G401 (cell line): Measurements from ENCODE around the gene TBC1D23. TPM values are rescaled to one million over a fixed set of nuclear protein-coding genes. Genes with fewer than 3 reads are reported as not detected.
"Not testable (repeated sequence)": the region's sequence is repeated elsewhere in the genome, so short reads cannot be mapped to it uniquely, and the experiment has no call there.

Experiments
- DNase-seq: peaks from one replicate; pipeline ENCODE4 v3.0.0-alpha.2; 2015; ENCODE audit warnings: low spot score
- in situ Hi-C: cut with HindIII; loops from 2 replicates; pipeline ENCODE4 v1.10.0; 2016; ENCODE audit warnings: low sequenced_read_pairs, mixed read lengths
- total RNA-seq: library from RNA; depleted of rRNA; stranded (reverse); fragments of >200 nt; shearing (Covaris generic); gene quantifications from 2 replicates; pipeline ENCODE4 v1.2.3, GENCODE V29; 2014; rRNA removed

Gene TBC1D23
- total RNA-seq = 15.5 and 28.4 TPM in 2 replicates

DNA sequence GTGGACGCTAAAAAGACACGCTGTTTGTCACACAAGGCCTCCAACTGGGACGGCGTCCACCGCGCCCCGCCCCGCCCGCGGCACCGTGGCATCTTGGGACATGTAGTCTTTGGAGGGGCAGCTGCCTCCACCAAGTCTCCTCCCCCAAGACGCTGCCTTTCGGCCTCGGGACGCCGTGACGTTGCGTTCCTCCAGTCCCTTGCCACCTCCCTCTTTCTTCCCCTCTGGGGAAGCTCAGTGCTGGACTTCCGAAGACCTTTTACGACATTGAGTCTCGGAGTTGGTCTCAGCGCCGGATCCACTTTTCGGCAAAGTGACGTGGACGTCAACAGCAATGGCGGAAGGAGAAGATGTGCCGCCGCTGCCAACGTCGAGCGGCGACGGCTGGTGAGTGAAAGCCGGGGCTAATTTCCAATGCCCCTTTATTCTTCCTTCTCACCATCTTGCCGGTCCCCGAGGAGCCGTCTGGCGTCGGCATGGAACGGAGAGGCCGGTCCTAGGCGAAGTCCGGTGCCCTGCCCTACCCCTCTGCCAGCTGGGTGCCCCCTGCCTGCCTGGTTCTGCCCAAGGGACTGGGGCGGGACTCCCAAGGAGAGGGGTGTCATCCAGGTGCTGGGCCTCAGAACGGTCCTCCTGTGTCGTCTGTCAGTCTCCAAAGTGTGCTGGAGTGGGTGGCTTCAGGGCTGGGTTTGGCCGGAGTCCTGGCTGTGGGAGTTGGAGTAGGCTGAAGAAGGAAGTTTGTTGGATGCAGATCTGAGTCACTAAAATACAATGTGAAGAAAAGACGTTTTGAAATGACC lies at the start of gene TBC1D23:
Gene TBC1D23 (plus strand): TSS at position 308 of the 800 bp plus-strand sequence. CDS start 27 bp downstream, at position 335.
- DNase-seq = peak; percentile 100
- in situ Hi-C loops = no loop called here

DNA sequence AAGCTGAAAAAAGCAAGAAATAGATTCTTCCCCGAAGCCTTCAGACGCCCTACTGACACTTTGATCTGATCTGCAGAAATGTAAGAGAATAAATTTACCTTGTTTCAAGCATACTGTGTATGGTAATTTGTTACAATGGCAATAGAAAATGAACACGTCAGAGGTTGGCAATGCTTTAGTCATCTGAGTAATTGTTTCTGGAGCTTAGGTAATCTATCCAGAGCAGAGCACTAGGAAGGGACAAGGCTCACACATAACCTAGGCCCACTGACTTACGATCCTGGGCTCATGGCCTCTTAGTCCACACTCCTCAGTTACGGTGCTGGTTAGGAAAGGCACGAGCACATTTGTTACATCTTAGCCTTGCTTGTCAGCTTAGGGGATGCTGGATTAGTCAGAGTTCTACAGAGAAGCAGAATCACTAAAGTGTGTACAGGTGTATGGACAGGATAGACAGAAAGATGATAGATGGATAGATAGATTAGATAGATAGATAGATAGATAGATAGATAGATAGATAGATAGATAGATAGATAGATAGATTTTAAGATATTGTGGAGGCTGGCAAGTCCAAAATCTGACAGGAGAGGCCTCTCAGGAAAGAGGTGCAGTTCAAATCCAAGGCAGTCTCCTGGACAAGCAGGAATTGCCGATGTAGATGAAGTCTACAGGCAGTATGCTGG lies 46.8 kb upstream of the TBC1D23 start:
- in situ Hi-C loops = no loop called here
- DNase-seq = no peak

DNA sequence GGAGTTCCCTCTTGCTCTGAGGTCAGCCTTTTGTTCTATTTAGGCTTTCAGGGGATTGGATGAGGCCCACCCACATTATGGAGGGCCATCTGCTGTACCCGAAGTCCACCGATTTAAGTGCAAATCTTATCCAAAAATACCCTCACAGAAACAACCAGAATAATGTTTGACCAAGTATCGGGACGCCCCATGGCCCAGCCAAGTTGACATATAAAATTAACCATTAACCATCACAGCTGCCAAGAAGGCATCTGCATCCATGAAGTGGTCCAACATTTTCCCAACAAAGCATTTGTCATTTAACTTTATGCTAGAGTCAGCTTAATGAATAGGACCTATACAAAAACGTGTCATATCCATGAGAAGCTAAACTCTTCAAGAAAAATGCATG lies 46.2 kb upstream of the TBC1D23 start:
- DNase-seq = no peak
- in situ Hi-C loops = no loop called here

DNA sequence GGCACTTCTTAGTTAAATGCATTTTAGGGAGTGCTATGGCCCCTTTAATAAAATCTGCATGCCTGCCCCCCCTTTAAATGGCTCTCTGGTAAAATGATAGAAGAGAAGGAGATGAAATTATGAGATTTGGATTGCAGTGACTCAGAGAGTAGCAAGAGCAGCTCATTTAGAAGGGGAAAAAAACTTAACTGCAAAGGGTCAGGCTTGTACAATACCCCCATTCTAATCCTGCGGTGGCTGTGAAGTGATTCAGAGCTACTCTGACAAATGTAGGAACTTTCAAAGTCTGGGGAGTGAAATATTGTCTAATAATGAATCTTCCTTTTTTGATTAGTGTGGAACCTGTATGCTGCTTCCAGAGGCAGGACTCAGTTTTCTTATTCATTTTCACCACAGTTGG lies 44.1 kb upstream of the TBC1D23 start:
- DNase-seq = no peak
- in situ Hi-C loops = no loop called here

DNA sequence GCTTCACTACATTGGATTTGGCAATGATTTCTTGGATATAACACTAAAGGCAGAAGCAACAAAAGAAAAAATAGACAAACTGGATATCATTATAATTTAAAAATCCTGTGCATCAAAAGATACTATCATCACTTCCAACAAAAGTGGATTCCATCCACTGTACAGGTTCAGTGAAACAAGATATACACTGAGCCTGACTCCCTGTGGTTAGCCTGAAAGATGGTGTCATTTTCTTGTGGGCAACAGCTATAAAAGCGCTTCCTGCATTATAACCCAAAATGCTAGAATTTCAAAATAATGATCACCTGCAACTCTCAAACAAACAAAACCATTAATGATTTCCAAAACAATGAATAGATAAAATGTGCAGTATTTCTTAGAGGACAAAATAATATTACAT lies 39.6 kb upstream of the TBC1D23 start:
- in situ Hi-C loops = no loop called here

DNA sequence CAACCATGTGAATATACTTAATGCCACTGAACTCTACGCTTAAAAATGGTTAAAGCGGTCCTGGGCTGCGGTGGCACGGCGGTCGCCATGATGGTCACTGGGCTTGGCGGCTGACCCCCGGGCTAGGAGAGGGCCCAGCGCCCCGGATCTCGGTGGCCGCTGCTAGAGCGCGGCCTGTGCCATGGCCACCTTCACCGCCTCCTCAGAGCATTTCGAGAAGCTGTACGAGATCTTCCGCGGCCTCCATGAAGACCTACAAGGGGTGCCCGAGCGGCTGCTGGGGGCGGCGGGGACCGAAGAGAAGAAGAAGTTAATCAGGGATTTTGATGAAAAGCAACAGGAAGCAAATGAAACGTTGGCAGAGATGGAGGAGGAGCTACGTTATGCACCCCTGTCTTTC lies 35.6 kb upstream of the TBC1D23 start:
- in situ Hi-C loops = no loop called here

More for the DNA sequence above, 39.6 kb upstream of the TBC1D23 start:
- DNase-seq = no peak

DNA sequence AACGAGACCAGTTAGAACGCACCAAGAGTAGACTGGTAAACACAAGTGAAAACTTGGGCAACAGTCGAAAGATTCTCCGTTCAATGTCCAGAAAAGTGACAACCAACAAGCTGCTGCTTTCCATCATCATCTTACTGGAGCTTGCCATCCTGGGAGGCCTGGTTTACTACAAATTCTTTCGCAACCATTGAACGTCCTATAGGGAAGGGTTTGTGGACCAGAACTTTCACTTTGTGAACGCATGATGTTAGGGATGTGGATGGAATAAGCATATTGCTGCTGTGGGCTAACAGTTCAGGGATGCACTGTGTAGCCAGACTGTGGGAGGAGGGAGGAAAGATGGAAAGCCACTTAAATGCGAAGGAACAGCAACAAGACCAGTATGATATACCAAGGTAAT lies 34.9 kb upstream of the TBC1D23 start:
- in situ Hi-C loops = no loop called here
- DNase-seq = no peak

More for the DNA sequence above, 35.6 kb upstream of the TBC1D23 start:
- DNase-seq = no peak

DNA sequence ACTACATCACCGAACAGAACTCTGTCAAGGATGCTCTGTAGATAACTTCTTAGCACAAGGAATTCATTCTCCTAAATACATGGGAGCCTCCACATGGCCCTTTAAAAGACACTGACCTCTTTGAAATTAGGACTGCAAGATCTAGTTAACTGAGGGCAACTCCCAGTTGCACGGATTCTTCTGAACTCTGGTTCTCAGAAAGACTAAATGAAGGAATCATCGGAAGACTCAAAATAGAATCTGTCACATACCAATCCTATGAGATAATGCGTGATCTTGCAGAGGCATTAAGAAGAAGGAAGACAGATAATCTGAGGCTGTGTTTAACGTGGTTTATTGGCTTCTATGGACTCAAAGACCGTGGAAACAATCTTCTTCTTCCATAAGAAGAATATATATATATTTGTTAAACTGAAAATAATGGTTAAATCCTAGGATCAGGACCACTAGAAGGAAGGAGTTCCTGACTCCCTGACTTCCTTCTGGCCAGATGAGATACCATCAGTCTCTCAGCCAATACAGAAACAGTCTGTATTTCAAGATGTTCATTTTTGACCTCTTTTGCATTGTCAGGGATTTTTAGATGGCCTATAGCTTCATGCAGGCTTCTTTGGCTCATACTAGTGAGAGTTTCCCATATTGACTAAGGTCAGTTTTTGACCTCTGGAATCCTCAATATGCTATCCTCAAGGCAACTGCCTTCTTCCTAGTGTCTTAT lies 33.9 kb upstream of the TBC1D23 start:
- no peak for DNase-seq
- in situ Hi-C loops = no loop called here

DNA sequence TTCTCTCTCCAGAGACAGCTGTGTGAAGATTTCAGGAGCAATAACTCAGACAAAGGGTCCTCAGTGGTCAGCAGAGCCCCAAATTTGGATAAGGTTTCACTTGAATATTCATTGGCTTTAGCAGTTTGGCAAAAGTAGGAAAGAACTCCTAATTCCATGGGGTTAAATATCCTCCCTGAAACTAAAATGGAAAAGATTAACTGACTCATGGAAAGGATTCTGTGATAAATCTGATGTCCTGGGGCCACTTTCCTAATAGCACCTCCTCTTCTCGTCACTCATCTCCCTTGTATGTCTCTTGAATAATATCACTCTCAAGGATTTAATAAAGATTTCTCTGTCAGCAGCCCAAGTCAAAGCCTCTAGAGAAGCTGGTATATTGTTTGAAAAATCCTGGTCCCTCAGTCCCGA lies 33.3 kb upstream of the TBC1D23 start:
- DNase-seq = no peak
- in situ Hi-C loops = no loop called here

DNA sequence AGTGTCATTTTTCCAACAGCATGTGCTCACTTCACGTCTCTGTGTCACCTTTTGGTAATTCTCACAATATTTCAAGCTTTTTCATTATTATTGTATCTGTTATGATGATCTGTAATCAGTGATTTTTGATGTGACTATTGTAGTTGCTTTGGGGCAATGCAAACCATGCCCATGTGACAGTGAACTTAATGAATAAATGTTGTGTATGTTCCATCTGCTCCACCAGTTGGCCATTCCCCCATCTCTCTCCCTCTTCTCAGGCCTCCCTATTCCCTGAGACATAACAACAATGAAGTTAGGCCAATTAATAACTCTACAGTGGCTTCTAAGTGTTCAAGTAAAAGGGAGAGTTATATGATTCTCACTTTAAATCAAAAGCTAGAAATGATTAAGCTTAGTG lies 32.5 kb upstream of the TBC1D23 start:
- no peak for DNase-seq
- in situ Hi-C loops = no loop called here

DNA sequence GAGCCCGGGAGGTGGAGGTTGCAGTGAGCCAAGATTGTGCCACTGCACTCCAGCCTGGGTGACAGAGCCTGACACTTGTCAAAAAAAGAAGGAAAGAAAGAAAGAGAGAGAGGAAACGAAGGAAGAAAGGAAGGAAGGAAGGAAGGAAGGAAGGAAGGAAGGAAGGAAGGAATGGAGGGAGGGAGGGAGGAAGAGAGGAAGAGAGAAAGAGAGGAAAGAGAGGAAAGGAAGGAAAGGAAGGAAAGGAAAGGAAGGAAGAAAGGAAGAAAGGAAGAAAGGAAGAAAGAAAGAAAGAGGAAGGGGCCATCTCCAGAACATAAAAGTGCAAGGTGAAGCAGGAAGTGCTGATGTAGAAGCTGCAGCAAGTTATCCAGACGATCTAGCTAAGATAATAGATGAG lies 31.6 kb upstream of the TBC1D23 start:
- in situ Hi-C loops, DNase-seq: not testable (repeated sequence)

DNA sequence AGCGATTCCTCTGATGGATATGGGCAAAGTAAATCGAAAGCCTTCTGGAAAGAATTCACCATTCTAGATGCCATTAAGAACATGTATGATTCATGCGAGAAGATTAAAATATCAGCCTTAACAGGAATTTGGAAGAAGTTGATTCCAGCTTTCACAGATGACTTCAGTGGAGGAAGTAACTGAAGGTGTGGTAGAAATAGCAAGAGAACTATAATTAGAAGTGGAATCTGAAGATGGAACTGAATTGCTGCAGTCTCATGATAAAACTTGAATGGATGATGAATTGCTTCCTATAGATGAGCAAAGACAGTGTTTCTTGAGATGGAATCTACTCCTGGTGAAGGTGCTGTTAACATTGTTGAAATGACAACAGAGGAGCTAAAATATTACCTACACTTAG lies 30.1 kb upstream of the TBC1D23 start:
- no peak for DNase-seq
- in situ Hi-C loops = no loop called here

DNA sequence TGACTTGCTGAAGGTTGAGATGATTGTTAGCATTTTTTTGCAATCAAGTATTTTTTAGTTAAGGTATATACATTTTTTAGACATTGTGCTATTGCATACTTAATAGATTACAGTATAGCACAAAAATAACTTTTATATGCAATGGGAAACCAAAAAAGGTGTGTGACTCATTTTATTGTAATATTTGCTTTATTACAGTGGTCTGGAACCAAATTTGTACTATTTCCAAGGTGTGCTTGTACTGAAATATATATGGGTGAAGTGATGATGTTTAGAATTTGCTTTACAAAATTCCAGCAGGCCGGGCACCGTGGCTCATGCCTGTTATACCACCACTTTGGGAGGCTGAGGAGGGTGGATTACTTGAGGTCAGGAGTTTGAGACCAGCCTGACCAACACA lies 29.1 kb upstream of the TBC1D23 start:
- DNase-seq = no peak

DNA sequence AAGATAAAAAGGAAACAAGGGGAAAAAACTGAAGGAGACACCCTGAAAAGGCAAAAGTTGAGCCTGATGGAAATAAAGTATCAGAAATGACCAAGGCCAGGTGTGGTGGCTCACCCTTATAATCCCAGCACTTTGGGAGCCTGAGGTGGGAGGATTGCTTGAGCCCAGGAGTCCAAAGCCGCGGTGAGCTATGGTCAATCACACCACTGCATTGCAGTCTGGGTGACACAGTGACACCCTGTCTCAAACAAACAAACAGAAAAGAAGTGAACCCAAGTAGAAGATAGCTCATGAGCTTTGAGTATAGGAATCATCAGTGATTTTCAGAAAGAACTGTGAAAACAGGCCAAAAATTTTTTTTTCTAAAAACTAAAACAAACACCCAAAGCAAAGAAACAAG lies 26.4 kb upstream of the TBC1D23 start:
- no peak for DNase-seq
- in situ Hi-C loops = no loop called here

More for the DNA sequence above, 29.1 kb upstream of the TBC1D23 start:
- in situ Hi-C loops = no loop called here

DNA sequence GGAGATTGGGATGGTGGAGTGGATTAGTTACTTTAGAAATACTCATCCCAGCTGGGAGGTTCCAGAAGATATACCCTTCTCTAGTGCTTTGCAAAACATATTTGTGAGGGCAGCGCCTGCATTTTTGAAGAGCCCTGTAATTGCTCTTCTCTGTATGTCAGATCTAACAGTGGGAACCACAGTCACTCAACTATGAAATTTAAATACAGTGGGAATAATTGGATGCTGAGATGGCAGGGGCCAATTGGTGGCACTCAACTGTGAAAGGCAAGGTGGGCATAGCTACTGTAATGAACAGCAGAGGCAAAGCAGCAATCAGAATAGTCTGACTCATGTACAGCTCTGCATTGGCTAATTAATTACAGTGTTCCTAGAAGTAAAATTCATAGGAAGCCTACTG lies 22.2 kb upstream of the TBC1D23 start:
- no peak for DNase-seq
- in situ Hi-C loops = no loop called here

DNA sequence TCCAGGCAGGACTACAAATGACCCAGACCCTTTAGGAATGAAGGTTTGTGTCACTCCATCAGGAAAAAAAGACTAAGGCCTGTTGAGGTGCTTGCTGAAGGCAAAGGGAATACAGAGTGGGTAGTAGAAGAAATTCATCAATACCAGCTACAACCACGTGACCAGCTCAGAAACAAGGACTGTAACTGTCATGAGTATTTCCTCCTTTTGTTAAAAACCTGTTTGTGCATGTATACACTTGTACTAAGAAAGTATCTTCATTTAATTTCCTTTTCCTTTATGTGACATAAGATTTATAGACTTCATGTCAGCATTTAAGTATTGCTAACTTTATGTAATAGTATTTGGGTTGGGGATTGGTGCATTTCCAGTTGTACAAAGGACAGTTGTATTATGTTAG lies 18.3 kb upstream of the TBC1D23 start:
- DNase-seq, in situ Hi-C loops: not testable (repeated sequence)

DNA sequence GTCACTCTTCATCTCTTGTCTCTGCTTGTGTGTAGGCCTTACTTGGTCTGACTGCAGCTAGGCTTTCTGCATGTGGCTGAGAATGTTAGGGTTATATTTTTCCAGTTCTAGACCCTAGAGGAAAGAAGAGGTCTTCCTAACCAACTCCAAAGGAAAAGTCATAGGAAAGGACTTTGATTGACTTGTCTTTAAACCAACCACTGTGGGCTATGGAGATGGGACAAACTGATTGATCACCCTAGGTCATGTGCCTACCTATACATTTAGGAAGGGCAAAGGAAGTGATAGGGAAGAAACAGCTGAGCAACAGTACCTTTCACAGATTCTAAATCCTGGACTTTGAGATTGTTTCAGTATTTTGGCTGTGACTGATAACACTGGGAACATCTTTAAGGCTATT lies 16.5 kb upstream of the TBC1D23 start:
- in situ Hi-C loops = no loop called here
- DNase-seq = no peak

DNA sequence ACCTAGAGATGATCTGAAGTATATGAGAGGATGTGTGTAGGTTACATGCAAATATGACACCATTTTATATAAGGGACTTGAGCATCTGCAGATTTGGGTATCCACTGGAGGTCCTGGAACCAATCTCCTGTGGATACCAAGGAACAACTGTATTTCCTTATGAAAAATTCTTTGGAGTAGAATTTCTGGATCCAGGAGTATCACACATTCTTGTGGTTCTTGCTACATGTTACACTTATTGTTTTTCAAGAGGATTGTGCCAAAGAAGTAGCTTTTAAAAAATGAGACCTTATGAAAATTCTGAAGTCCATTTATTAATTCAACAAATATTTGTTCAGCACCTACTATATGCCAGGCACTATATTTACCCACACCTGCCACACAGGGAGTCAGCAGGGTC lies 15.7 kb upstream of the TBC1D23 start:
- DNase-seq = no peak
- in situ Hi-C loops = no loop called here

DNA sequence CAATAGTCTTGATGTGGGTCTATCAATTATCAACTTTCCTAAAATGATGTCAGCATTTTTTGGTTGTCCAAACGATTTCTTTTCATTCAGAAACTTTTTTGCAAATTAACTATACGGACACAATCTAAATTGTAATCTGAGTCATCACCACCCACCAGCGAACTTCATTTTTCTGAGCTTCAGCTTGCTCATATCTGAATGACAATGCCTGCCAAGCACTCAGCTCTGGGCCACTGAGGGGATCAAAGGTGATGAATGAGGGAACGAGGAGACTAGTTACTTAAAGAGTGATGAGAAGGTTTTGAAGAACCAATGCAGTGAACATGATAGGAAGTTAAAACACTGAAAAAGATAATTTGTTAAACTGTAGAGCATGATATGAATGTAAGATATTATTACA lies 14.9 kb upstream of the TBC1D23 start:
- DNase-seq = no peak

DNA sequence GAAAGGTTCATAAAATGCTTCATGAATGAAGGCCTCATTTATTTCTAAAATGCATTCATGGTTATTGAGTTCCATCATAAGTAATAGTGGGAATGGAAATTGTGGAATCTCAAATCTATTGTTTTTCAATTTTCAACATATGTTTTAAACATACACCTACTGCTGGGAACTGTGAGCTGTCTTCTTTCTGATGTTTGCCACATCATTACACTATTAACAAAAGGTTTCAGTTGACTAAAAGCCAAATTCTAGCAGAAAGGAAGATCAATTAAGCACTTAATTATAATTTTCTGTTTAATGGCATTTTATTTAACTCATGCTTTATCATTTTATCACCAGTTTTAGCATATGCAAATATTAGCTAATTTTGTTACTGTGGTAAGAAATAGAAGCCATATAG lies 13.8 kb upstream of the TBC1D23 start:
- DNase-seq = no peak
- in situ Hi-C loops = no loop called here

More for the DNA sequence above, 14.9 kb upstream of the TBC1D23 start:
- in situ Hi-C loops = no loop called here
